ENCODE measurements around the gene HDHD5.

- TF ChIP-seq CTCF (IDR thresholded peaks at IDR 0.05; ENCODE audit: low read depth, low read length) (no peak), POLR2A (IDR thresholded peaks at IDR 0.05; ENCODE audit: extremely low read depth, insufficient read length) (no peak), MYC (IDR thresholded peaks at IDR 0.05; ENCODE audit: low read depth, low read length) (no peak), MAX (IDR thresholded peaks at IDR 0.05; ENCODE audit: low read depth, low read length) (no peak)
Measured at GRCh38 chr22:17116572-17117330, 42.3 kb downstream of the HDHD5 start.
